ENCODE results near the gene TRIM62. TPM values are rescaled to one million over a fixed set of nuclear protein-coding genes. Genes with fewer than 3 reads are reported as not detected.

The TRIM62 gene
- total RNA-seq, 1 experiment from 2014 or later: 2.8 TPM

GRCh38 chr1:33225586-33225985 lies 43.7 kb upstream of the TRIM62 start:
- ChIA-PET CTCF (no interaction called here), POLR2A (ENCODE audit: low non-redundant PET) (interaction anchor here (0.6 kb wide), 1 partner anchor 202 kb away, joined by 3 read pairs; no protein-coding TSS in a partner anchor)
- no peaks in the 10 kb centered on the region for H3K36me3 ChIP-seq (ENCODE audit: insufficient read depth, low read length, poor library complexity, severe bottlenecking)
- H3K9me3 ChIP-seq (ENCODE audit: low read depth, low read length, poor library complexity, severe bottlenecking): peaks cover 10% of the 10 kb centered on the region
- no peaks in the 10 kb centered on the region for H3K27me3 ChIP-seq (replicated peaks; ENCODE audit: insufficient read depth, low read depth, low read length, poor library complexity)
- TF ChIP-seq CTCF (conservative IDR thresholded peaks at IDR 0.05; ENCODE audit: low read depth, low read length) (no peak), EZH2 (IDR thresholded peaks at IDR 0.05; ENCODE audit: borderline replicate concordance, low read depth, low read length, poor library complexity, severe bottlenecking) (no peak)
- H3K27ac ChIP-seq (ENCODE audit: low read depth, low read length, poor library complexity, severe bottlenecking): no peak overlapping the region
- no peak overlapping the region for H3K4me3 ChIP-seq (ENCODE audit: low read depth, low read length, poor library complexity, severe bottlenecking)
- no peak for DNase-seq (ENCODE audit: low spot score)
- intact Hi-C loops (cut with micrococcal nuclease; ENCODE audit: unreplicated experiment): no loop called here
- no TSS peak for BruUV-seq (replicated peaks)
- peaks cover 5% of the 10 kb centered on the region for H3K4me1 ChIP-seq (ENCODE audit: insufficient read depth, low read length, poor library complexity, severe bottlenecking)

GRCh38 chr1:33224166-33224707 lies 42.4 kb upstream of the TRIM62 start:
- CTCF ChIA-PET: no interaction called here
- no peaks in the 10 kb centered on the region for H3K27me3 ChIP-seq (replicated peaks; ENCODE audit: insufficient read depth, low read depth, low read length, poor library complexity)
- H3K27ac ChIP-seq (ENCODE audit: low read depth, low read length, poor library complexity, severe bottlenecking): no peak overlapping the region
- no peak for TF ChIP-seq EZH2 (IDR thresholded peaks at IDR 0.05; ENCODE audit: borderline replicate concordance, low read depth, low read length, poor library complexity, severe bottlenecking)
- TF ChIP-seq CTCF (conservative IDR thresholded peaks at IDR 0.05; ENCODE audit: low read depth, low read length): no peak
- DNase-seq (ENCODE audit: low spot score): no peak
- POLR2A ChIA-PET (ENCODE audit: low non-redundant PET): no interaction called here
- intact Hi-C loops (cut with micrococcal nuclease; ENCODE audit: unreplicated experiment): no loop called here
- no peak overlapping the region for H3K4me3 ChIP-seq (ENCODE audit: low read depth, low read length, poor library complexity, severe bottlenecking)
- H3K9me3 ChIP-seq (ENCODE audit: low read depth, low read length, poor library complexity, severe bottlenecking): peaks cover 10% of the 10 kb centered on the region
- H3K4me1 ChIP-seq (ENCODE audit: insufficient read depth, low read length, poor library complexity, severe bottlenecking): peaks cover 5% of the 10 kb centered on the region
- BruUV-seq (replicated peaks): no TSS peak
- H3K36me3 ChIP-seq (ENCODE audit: insufficient read depth, low read length, poor library complexity, severe bottlenecking): no peaks in the 10 kb centered on the region

GRCh38 chr1:33222381-33222780 lies 40.5 kb upstream of the TRIM62 start:
- Histone ChIP-seq H3K4me3 (ENCODE audit: low read depth, low read length, poor library complexity, severe bottlenecking) (no peak overlapping the region), H3K36me3 (ENCODE audit: insufficient read depth, low read length, poor library complexity, severe bottlenecking) (no peaks in the 10 kb centered on the region), H3K9me3 (ENCODE audit: low read depth, low read length, poor library complexity, severe bottlenecking) (peaks cover 10% of the 10 kb centered on the region), H3K4me1 (ENCODE audit: insufficient read depth, low read length, poor library complexity, severe bottlenecking) (no peaks in the 10 kb centered on the region), H3K27me3 (replicated peaks; ENCODE audit: insufficient read depth, low read depth, low read length, poor library complexity) (no peaks in the 10 kb centered on the region), H3K27ac (ENCODE audit: low read depth, low read length, poor library complexity, severe bottlenecking) (no peak overlapping the region)
- intact Hi-C loops (cut with micrococcal nuclease; ENCODE audit: unreplicated experiment): no loop called here
- TF ChIP-seq CTCF (conservative IDR thresholded peaks at IDR 0.05; ENCODE audit: low read depth, low read length) (no peak), EZH2 (IDR thresholded peaks at IDR 0.05; ENCODE audit: borderline replicate concordance, low read depth, low read length, poor library complexity, severe bottlenecking) (no peak)
- BruUV-seq (replicated peaks): no TSS peak
- no peak for DNase-seq (ENCODE audit: low spot score)
- CTCF ChIA-PET: no interaction called here
- POLR2A ChIA-PET (ENCODE audit: low non-redundant PET): no interaction called here

Data from A673 (cell line).